GM23338 (cell line): ENCODE data around the gene NEK10.

Source experiments
- CTCF ChIP-seq, 2 experiments: fragments of 200-600 bp in 1 of 2; sonication (generic) in 1 of 2; conservative IDR thresholded peaks; 2 replicates each; pipeline versions ENCODE4 v1.5.1 to v1.6.1; 2016 to 2017; ENCODE audit warnings: antibody characterized with exemption in 2 of 2, low read depth in 2 of 2, mild to moderate bottlenecking in 2 of 2, moderate library complexity in 1 of 2
- EZH2 ChIP-seq: fragments of 200-600 bp; sonication (generic); IDR thresholded peaks from one replicate; pipeline ENCODE4 v1.8.0; 2017; ENCODE audit warnings: antibody characterized with exemption, mild to moderate bottlenecking, low read depth; ENCODE audit not compliant: unreplicated experiment
- EZH2phosphoT487 ChIP-seq: fragments of 200-600 bp; sonication (generic); IDR thresholded peaks from one replicate; pipeline ENCODE4 v1.8.1; 2018; ENCODE audit warnings: antibody characterized with exemption; ENCODE audit not compliant: unreplicated experiment
- JUNB ChIP-seq: IDR thresholded peaks from one replicate; pipeline ENCODE4 v1.6.1; 2016; ENCODE audit warnings: antibody characterized with exemption; ENCODE audit not compliant: unreplicated experiment
- POLR2AphosphoS5 ChIP-seq: IDR thresholded peaks from 2 replicates; pipeline ENCODE4 v1.6.1; 2016; ENCODE audit warnings: antibody characterized with exemption, low read depth
- REST ChIP-seq: IDR thresholded peaks from one replicate; pipeline ENCODE4 v1.6.1; 2018; ENCODE audit warnings: antibody characterized with exemption; ENCODE audit not compliant: unreplicated experiment

- TF ChIP-seq JUNB (no peak), CTCF (conservative IDR thresholded peaks at IDR 0.05; ENCODE audit: low read depth in 2 of 2) (no peak), EZH2phosphoT487 (no peak), POLR2AphosphoS5 (no peak), EZH2 (no peak), REST (no peak)
Observed at GRCh38 chr3:27376109-27376772, 7.1 kb upstream of the NEK10 start.
